ENCODE data around the gene RANBP17. TPM values are rescaled to one million over a fixed set of nuclear protein-coding genes. Genes with fewer than 3 reads are reported as not detected.

RANBP17 gene
- total RNA-seq, 2 donors from 2014 or later = 26.6 to 28.0 TPM

DNA sequence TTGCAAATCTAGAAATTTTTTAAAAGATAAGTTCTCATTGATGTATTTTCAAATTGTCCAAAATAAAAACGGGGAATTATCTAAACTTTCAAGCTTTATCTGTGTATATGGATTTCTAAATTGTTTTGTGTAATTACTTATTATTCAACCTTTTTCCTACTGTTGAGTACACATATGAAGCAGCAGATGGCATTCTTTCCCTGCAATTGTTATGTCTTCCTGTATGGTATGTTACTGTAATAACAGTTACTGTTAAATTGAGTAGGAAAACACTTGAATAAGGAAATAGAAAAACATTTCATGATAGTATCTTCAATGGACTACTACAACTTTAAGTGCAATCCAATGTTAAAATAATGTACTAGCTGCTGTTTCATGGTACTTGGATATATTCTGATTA, 124.8 kb downstream of the RANBP17 start:
- TF ChIP-seq, protein P1, sequence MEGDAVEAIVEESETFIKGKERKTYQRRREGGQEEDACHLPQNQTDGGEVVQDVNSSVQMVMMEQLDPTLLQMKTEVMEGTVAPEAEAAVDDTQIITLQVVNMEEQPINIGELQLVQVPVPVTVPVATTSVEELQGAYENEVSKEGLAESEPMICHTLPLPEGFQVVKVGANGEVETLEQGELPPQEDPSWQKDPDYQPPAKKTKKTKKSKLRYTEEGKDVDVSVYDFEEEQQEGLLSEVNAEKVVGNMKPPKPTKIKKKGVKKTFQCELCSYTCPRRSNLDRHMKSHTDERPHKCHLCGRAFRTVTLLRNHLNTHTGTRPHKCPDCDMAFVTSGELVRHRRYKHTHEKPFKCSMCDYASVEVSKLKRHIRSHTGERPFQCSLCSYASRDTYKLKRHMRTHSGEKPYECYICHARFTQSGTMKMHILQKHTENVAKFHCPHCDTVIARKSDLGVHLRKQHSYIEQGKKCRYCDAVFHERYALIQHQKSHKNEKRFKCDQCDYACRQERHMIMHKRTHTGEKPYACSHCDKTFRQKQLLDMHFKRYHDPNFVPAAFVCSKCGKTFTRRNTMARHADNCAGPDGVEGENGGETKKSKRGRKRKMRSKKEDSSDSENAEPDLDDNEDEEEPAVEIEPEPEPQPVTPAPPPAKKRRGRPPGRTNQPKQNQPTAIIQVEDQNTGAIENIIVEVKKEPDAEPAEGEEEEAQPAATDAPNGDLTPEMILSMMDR (conservative IDR thresholded peaks at IDR 0.05) = peak; percentile 30
- Histone ChIP-seq H3K27ac (ENCODE audit: low read depth, low read length) (no peak overlapping the region), H3K36me3 (ENCODE audit: control insufficient read depth, insufficient read depth, low read length) (peaks cover 9% of the 10 kb centered on the region), H3K4me1 (ENCODE audit: control insufficient read depth, insufficient read depth, low read length) (no peaks in the 10 kb centered on the region), H3K4me3 (ENCODE audit: low read length) (no peak overlapping the region), H3K27me3 (ENCODE audit: control insufficient read depth, insufficient read depth, low read length, poor library complexity, severe bottlenecking) (no peaks in the 10 kb centered on the region), H3K9ac (ENCODE audit: extremely low read depth, low read length, poor library complexity, severe bottlenecking) (no peak overlapping the region), H3K9me3 (ENCODE audit: control insufficient read depth, low read length) (peaks cover 7% of the 10 kb centered on the region)
- no peaks in the 10 kb centered on the region for H3K27me3 Mint-ChIP-seq (ENCODE audit: insufficient read depth)
- no peak overlapping the region for H3K27ac Mint-ChIP-seq
- peaks cover 16% of the 10 kb centered on the region for H3K36me3 Mint-ChIP-seq (ENCODE audit: low read depth)
- peaks cover 7% of the 10 kb centered on the region for H3K9me3 Mint-ChIP-seq
- DNase-seq = no peak
- no peak overlapping the region for H3K4me3 Mint-ChIP-seq
- WGBS, 2 experiments (ENCODE audit: insufficient coverage in 1 of 2, insufficient read length in 1 of 2) = no CpG with 5 or more reads among the region's 1 CpG
- H3K4me1 Mint-ChIP-seq = no peaks in the 10 kb centered on the region

DNA sequence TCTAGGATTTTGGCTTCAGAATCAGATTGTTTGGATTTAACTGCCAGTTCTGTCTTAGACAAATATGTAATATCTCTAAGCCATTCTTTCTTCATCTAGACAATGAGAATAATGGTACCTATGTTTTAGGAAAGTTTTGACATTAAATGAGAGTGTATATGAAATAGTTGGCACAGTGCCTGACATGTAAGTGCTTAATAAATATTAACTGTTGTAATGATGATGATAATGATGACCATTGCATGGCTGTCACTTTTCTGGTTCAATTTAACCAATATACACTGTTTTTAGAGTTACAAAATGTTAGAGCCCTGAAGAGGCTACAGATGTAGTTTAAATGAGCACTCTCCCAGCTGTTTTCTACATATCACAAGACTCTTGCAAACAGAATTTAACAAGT, 131.7 kb downstream of the RANBP17 start:
- H3K4me3 ChIP-seq (ENCODE audit: low read length) = no peak overlapping the region
- no peak for DNase-seq
- H3K9ac ChIP-seq (ENCODE audit: extremely low read depth, low read length, poor library complexity, severe bottlenecking) = no peak overlapping the region
- no peak overlapping the region for H3K27ac Mint-ChIP-seq
- H3K27ac ChIP-seq (ENCODE audit: low read depth, low read length) = no peak overlapping the region
- H3K36me3 Mint-ChIP-seq (ENCODE audit: low read depth) = peaks cover 9% of the 10 kb centered on the region
- peaks cover 4% of the 10 kb centered on the region for H3K36me3 ChIP-seq (ENCODE audit: control insufficient read depth, insufficient read depth, low read length)
- no peaks in the 10 kb centered on the region for H3K9me3 Mint-ChIP-seq
- TF ChIP-seq, protein P1 (conservative IDR thresholded peaks at IDR 0.05) = no peak
- no peaks in the 10 kb centered on the region for H3K27me3 Mint-ChIP-seq (ENCODE audit: insufficient read depth)
- H3K4me1 ChIP-seq (ENCODE audit: control insufficient read depth, insufficient read depth, low read length) = no peaks in the 10 kb centered on the region
- no peaks in the 10 kb centered on the region for H3K27me3 ChIP-seq (ENCODE audit: control insufficient read depth, insufficient read depth, low read length, poor library complexity, severe bottlenecking)
- no peak overlapping the region for H3K4me3 Mint-ChIP-seq
- H3K4me1 Mint-ChIP-seq = peaks cover 6% of the 10 kb centered on the region
- H3K9me3 ChIP-seq (ENCODE audit: control insufficient read depth, low read length) = no peaks in the 10 kb centered on the region

DNA sequence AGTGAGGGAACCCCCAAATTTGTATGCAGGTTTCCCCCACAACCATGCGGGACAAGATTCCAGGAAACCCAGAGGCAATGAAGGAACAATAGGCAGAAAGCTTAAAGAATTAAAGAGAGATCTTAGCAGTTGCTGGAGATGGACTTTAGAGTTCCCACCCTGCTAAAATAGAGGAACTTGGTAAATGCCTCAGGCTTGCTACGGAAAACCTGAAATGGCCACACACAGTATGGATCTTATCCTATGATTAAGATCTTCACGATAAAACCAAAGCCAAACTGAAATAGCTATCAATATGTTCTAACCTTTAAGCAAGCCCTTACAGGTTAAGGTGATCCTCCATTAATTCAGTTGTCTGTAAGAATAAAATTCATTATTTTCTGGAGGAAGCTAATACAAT, 148.3 kb downstream of the RANBP17 start:
- TF ChIP-seq, protein P1 (conservative IDR thresholded peaks at IDR 0.05) = no peak
- H3K4me1 Mint-ChIP-seq = no peaks in the 10 kb centered on the region
- no peaks in the 10 kb centered on the region for H3K4me1 ChIP-seq (ENCODE audit: control insufficient read depth, insufficient read depth, low read length)
- H3K27me3 ChIP-seq (ENCODE audit: control insufficient read depth, insufficient read depth, low read length, poor library complexity, severe bottlenecking) = no peaks in the 10 kb centered on the region
- H3K27me3 Mint-ChIP-seq (ENCODE audit: insufficient read depth) = no peaks in the 10 kb centered on the region
- no peak overlapping the region for H3K27ac Mint-ChIP-seq
- no peak overlapping the region for H3K4me3 ChIP-seq (ENCODE audit: low read length)
- H3K36me3 Mint-ChIP-seq (ENCODE audit: low read depth) = peaks cover 23% of the 10 kb centered on the region
- no peak for DNase-seq
- H3K27ac ChIP-seq (ENCODE audit: low read depth, low read length) = no peak overlapping the region
- H3K9me3 Mint-ChIP-seq = peaks cover 32% of the 10 kb centered on the region
- H3K9me3 ChIP-seq (ENCODE audit: control insufficient read depth, low read length) = peaks cover 25% of the 10 kb centered on the region
- H3K9ac ChIP-seq (ENCODE audit: extremely low read depth, low read length, poor library complexity, severe bottlenecking) = no peak overlapping the region
- WGBS, 2 experiments (ENCODE audit: insufficient coverage in 1 of 2, insufficient read length in 1 of 2) = 83 to 93% methylated on average over 1 to 3 of the region's 3 CpGs
- no peaks in the 10 kb centered on the region for H3K36me3 ChIP-seq (ENCODE audit: control insufficient read depth, insufficient read depth, low read length)
- H3K4me3 Mint-ChIP-seq = no peak overlapping the region
